ENCODE data around the gene CEBPE. TPM values are rescaled to one million over a fixed set of nuclear protein-coding genes. Genes with fewer than 3 reads are reported as not detected.

CEBPE gene
- total RNA-seq, 1 donor = not detected

- H3K4me3 ChIP-seq (ENCODE audit: low read depth, low read length) = no peak overlapping the region
- no peak for DNase-seq (ENCODE audit: low read depth)
- TF ChIP-seq CTCF (IDR thresholded peaks at IDR 0.05; ENCODE audit: insufficient read depth, low read length) = no peak
Observed at GRCh38 chr14:23162800-23163199, 43.7 kb upstream of the CEBPE start.

GRCh38 chr14:23162005-23162404 lies 43.0 kb upstream of the CEBPE start:
- no peak for TF ChIP-seq CTCF (IDR thresholded peaks at IDR 0.05; ENCODE audit: insufficient read depth, low read length)
- H3K4me3 ChIP-seq (ENCODE audit: low read depth, low read length) = no peak overlapping the region
- DNase-seq (ENCODE audit: low read depth) = no peak

- DNase-seq (ENCODE audit: low read depth) = peak; percentile 91
Observed at GRCh38 chr14:23160924-23161522, 42.0 kb upstream of the CEBPE start.

GRCh38 chr14:23159532-23159931 lies 40.5 kb upstream of the CEBPE start:
- no peak for DNase-seq (ENCODE audit: low read depth)

More at GRCh38 chr14:23160924-23161522, 42.0 kb upstream of the CEBPE start:
- no peak overlapping the region for H3K4me3 ChIP-seq (ENCODE audit: low read depth, low read length)
- TF ChIP-seq CTCF (IDR thresholded peaks at IDR 0.05; ENCODE audit: insufficient read depth, low read length) = no peak

GRCh38 chr14:23158779-23159178 lies 39.7 kb upstream of the CEBPE start:
- no peak for TF ChIP-seq CTCF (IDR thresholded peaks at IDR 0.05; ENCODE audit: insufficient read depth, low read length)

More at GRCh38 chr14:23159532-23159931, 40.5 kb upstream of the CEBPE start:
- TF ChIP-seq CTCF (IDR thresholded peaks at IDR 0.05; ENCODE audit: insufficient read depth, low read length) = no peak
- H3K4me3 ChIP-seq (ENCODE audit: low read depth, low read length) = no peak overlapping the region

GRCh38 chr14:23154964-23155587 lies 36.0 kb upstream of the CEBPE start:
- peak; percentile 98 for DNase-seq (ENCODE audit: low read depth)
- H3K4me3 ChIP-seq (ENCODE audit: low read depth, low read length) = peak overlapping the region; percentile 35
- TF ChIP-seq CTCF (IDR thresholded peaks at IDR 0.05; ENCODE audit: insufficient read depth, low read length) = no peak

More at GRCh38 chr14:23158779-23159178, 39.7 kb upstream of the CEBPE start:
- DNase-seq (ENCODE audit: low read depth) = peak; percentile 32
- no peak overlapping the region for H3K4me3 ChIP-seq (ENCODE audit: low read depth, low read length)
